Measurements from ENCODE around the gene ADCY10. TPM values are rescaled to one million over a fixed set of nuclear protein-coding genes. Genes with fewer than 3 reads are reported as not detected.

Gene ADCY10
- polyA plus RNA-seq, 2 donors, result 0.04 TPM; not detected in 1

- H3K27ac ChIP-seq (ENCODE audit: low read depth in 2 of 2, low read length in 1 of 2), result no peak overlapping the region
- no peaks in the 10 kb centered on the region for H3K4me1 ChIP-seq (ENCODE audit: control insufficient read depth in 2 of 2, insufficient read depth in 2 of 2, low read length in 1 of 2)
- H3K4me3 ChIP-seq (ENCODE audit: low read depth in 1 of 2, low read length in 2 of 2), result no peak overlapping the region
- 86 to 93% methylated on average over 2 of the region's 2 CpGs for WGBS, 2 donors
- no peaks in the 10 kb centered on the region for H3K36me3 ChIP-seq (ENCODE audit: control insufficient read depth in 2 of 2, insufficient read depth in 2 of 2, low read length in 1 of 2)
- no peaks in the 10 kb centered on the region for H3K27me3 ChIP-seq (ENCODE audit: control insufficient read depth in 1 of 2, insufficient read depth in 2 of 2, low read length in 2 of 2)
- H3K9me3 ChIP-seq (ENCODE audit: control insufficient read depth in 2 of 2, insufficient read depth in 1 of 2, low read depth in 1 of 2, low read length in 1 of 2), result no peaks in the 10 kb centered on the region
These were observed 14.5 kb upstream of the ADCY10 start for GRCh38 chr1:167928457-167928852.

- no peak overlapping the region for H3K4me3 ChIP-seq (ENCODE audit: low read depth in 1 of 2, low read length in 2 of 2)
- no peaks in the 10 kb centered on the region for H3K4me1 ChIP-seq (ENCODE audit: control insufficient read depth in 2 of 2, insufficient read depth in 2 of 2, low read length in 1 of 2)
- H3K27me3 ChIP-seq (ENCODE audit: control insufficient read depth in 1 of 2, insufficient read depth in 2 of 2, low read length in 2 of 2), result no peaks in the 10 kb centered on the region
- no peaks in the 10 kb centered on the region for H3K36me3 ChIP-seq (ENCODE audit: control insufficient read depth in 2 of 2, insufficient read depth in 2 of 2, low read length in 1 of 2)
- H3K27ac ChIP-seq (ENCODE audit: low read depth in 2 of 2, low read length in 1 of 2), result no peak overlapping the region
- H3K9me3 ChIP-seq (ENCODE audit: control insufficient read depth in 2 of 2, insufficient read depth in 1 of 2, low read depth in 1 of 2, low read length in 1 of 2), result no peaks in the 10 kb centered on the region
- 66 to 81% methylated on average over 4 of the region's 4 CpGs for WGBS, 2 donors
These were observed 13.3 kb upstream of the ADCY10 start for GRCh38 chr1:167927046-167927754.

GRCh38 chr1:167926486-167926997 is 12.6 kb upstream of the ADCY10 start:
- no peak overlapping the region for H3K4me3 ChIP-seq (ENCODE audit: low read depth in 1 of 2, low read length in 2 of 2)
- no peaks in the 10 kb centered on the region for H3K36me3 ChIP-seq (ENCODE audit: control insufficient read depth in 2 of 2, insufficient read depth in 2 of 2, low read length in 1 of 2)
- H3K9me3 ChIP-seq (ENCODE audit: control insufficient read depth in 2 of 2, insufficient read depth in 1 of 2, low read depth in 1 of 2, low read length in 1 of 2), result no peaks in the 10 kb centered on the region
- no peak overlapping the region for H3K27ac ChIP-seq (ENCODE audit: low read depth in 2 of 2, low read length in 1 of 2)
- WGBS, 2 donors, result 82 to 88% methylated on average over 6 of the region's 6 CpGs
- no peaks in the 10 kb centered on the region for H3K27me3 ChIP-seq (ENCODE audit: control insufficient read depth in 1 of 2, insufficient read depth in 2 of 2, low read length in 2 of 2)
- no peaks in the 10 kb centered on the region for H3K4me1 ChIP-seq (ENCODE audit: control insufficient read depth in 2 of 2, insufficient read depth in 2 of 2, low read length in 1 of 2)

- 84 to 96% methylated on average over 2 of the region's 2 CpGs for WGBS, 2 donors
These were observed 10.8 kb upstream of the ADCY10 start for GRCh38 chr1:167924543-167925231.

GRCh38 chr1:167924102-167924501 is 10.2 kb upstream of the ADCY10 start:
- WGBS, 2 donors, result 86 to 95% methylated on average over 2 of the region's 2 CpGs
- H3K4me3 ChIP-seq (ENCODE audit: low read depth in 1 of 2, low read length in 2 of 2), result no peak overlapping the region
- H3K4me1 ChIP-seq (ENCODE audit: control insufficient read depth in 2 of 2, insufficient read depth in 2 of 2, low read length in 1 of 2), result no peaks in the 10 kb centered on the region
- no peaks in the 10 kb centered on the region for H3K27me3 ChIP-seq (ENCODE audit: control insufficient read depth in 1 of 2, insufficient read depth in 2 of 2, low read length in 2 of 2)
- no peaks in the 10 kb centered on the region for H3K9me3 ChIP-seq (ENCODE audit: control insufficient read depth in 2 of 2, insufficient read depth in 1 of 2, low read depth in 1 of 2, low read length in 1 of 2)
- H3K27ac ChIP-seq (ENCODE audit: low read depth in 2 of 2, low read length in 1 of 2), result no peak overlapping the region
- H3K36me3 ChIP-seq (ENCODE audit: control insufficient read depth in 2 of 2, insufficient read depth in 2 of 2, low read length in 1 of 2), result no peaks in the 10 kb centered on the region

More at GRCh38 chr1:167924543-167925231, 10.8 kb upstream of the ADCY10 start:
- H3K4me1 ChIP-seq (ENCODE audit: control insufficient read depth in 2 of 2, insufficient read depth in 2 of 2, low read length in 1 of 2), result no peaks in the 10 kb centered on the region
- no peak overlapping the region for H3K27ac ChIP-seq (ENCODE audit: low read depth in 2 of 2, low read length in 1 of 2)
- H3K9me3 ChIP-seq (ENCODE audit: control insufficient read depth in 2 of 2, insufficient read depth in 1 of 2, low read depth in 1 of 2, low read length in 1 of 2), result no peaks in the 10 kb centered on the region
- H3K36me3 ChIP-seq (ENCODE audit: control insufficient read depth in 2 of 2, insufficient read depth in 2 of 2, low read length in 1 of 2), result no peaks in the 10 kb centered on the region
- no peak overlapping the region for H3K4me3 ChIP-seq (ENCODE audit: low read depth in 1 of 2, low read length in 2 of 2)
- H3K27me3 ChIP-seq (ENCODE audit: control insufficient read depth in 1 of 2, insufficient read depth in 2 of 2, low read length in 2 of 2), result no peaks in the 10 kb centered on the region

GRCh38 chr1:167923324-167924056 is 9.6 kb upstream of the ADCY10 start:
- H3K4me1 ChIP-seq (ENCODE audit: control insufficient read depth in 2 of 2, insufficient read depth in 2 of 2, low read length in 1 of 2), result no peaks in the 10 kb centered on the region
- no peak overlapping the region for H3K27ac ChIP-seq (ENCODE audit: low read depth in 2 of 2, low read length in 1 of 2)
- no peaks in the 10 kb centered on the region for H3K36me3 ChIP-seq (ENCODE audit: control insufficient read depth in 2 of 2, insufficient read depth in 2 of 2, low read length in 1 of 2)
- H3K27me3 ChIP-seq (ENCODE audit: control insufficient read depth in 1 of 2, insufficient read depth in 2 of 2, low read length in 2 of 2), result no peaks in the 10 kb centered on the region
- 86 to 88% methylated on average over 3 of the region's 3 CpGs for WGBS, 2 donors
- no peak overlapping the region for H3K4me3 ChIP-seq (ENCODE audit: low read depth in 1 of 2, low read length in 2 of 2)
- no peaks in the 10 kb centered on the region for H3K9me3 ChIP-seq (ENCODE audit: control insufficient read depth in 2 of 2, insufficient read depth in 1 of 2, low read depth in 1 of 2, low read length in 1 of 2)

- no peaks in the 10 kb centered on the region for H3K27me3 ChIP-seq (ENCODE audit: control insufficient read depth in 1 of 2, insufficient read depth in 2 of 2, low read length in 2 of 2)
- H3K4me1 ChIP-seq (ENCODE audit: control insufficient read depth in 2 of 2, insufficient read depth in 2 of 2, low read length in 1 of 2), result no peaks in the 10 kb centered on the region
- H3K9me3 ChIP-seq (ENCODE audit: control insufficient read depth in 2 of 2, insufficient read depth in 1 of 2, low read depth in 1 of 2, low read length in 1 of 2), result no peaks in the 10 kb centered on the region
- 45 to 48% methylated on average over 1 of the region's 1 CpG for WGBS, 2 donors
- no peak overlapping the region for H3K4me3 ChIP-seq (ENCODE audit: low read depth in 1 of 2, low read length in 2 of 2)
- no peaks in the 10 kb centered on the region for H3K36me3 ChIP-seq (ENCODE audit: control insufficient read depth in 2 of 2, insufficient read depth in 2 of 2, low read length in 1 of 2)
- no peak overlapping the region for H3K27ac ChIP-seq (ENCODE audit: low read depth in 2 of 2, low read length in 1 of 2)
These were observed 8.7 kb upstream of the ADCY10 start for GRCh38 chr1:167922611-167923074.

GRCh38 chr1:167922023-167922422 is 8.1 kb upstream of the ADCY10 start:
- no peaks in the 10 kb centered on the region for H3K9me3 ChIP-seq (ENCODE audit: control insufficient read depth in 2 of 2, insufficient read depth in 1 of 2, low read depth in 1 of 2, low read length in 1 of 2)
- no peak overlapping the region for H3K4me3 ChIP-seq (ENCODE audit: low read depth in 1 of 2, low read length in 2 of 2)
- H3K27me3 ChIP-seq (ENCODE audit: control insufficient read depth in 1 of 2, insufficient read depth in 2 of 2, low read length in 2 of 2), result no peaks in the 10 kb centered on the region
- H3K4me1 ChIP-seq (ENCODE audit: control insufficient read depth in 2 of 2, insufficient read depth in 2 of 2, low read length in 1 of 2), result no peaks in the 10 kb centered on the region
- no peak overlapping the region for H3K27ac ChIP-seq (ENCODE audit: low read depth in 2 of 2, low read length in 1 of 2)
- peaks cover 0 to 4% of the 10 kb centered on the region in 2 donors for H3K36me3 ChIP-seq (ENCODE audit: control insufficient read depth in 2 of 2, insufficient read depth in 2 of 2, low read length in 1 of 2)

GRCh38 chr1:167916766-167917511 is 3.0 kb upstream of the ADCY10 start:
- no peak overlapping the region for H3K27ac ChIP-seq (ENCODE audit: low read depth in 2 of 2, low read length in 1 of 2)
- WGBS, 2 donors, result 76 to 95% methylated on average over 6 of the region's 6 CpGs
- no peaks in the 10 kb centered on the region for H3K4me1 ChIP-seq (ENCODE audit: control insufficient read depth in 2 of 2, insufficient read depth in 2 of 2, low read length in 1 of 2)
- H3K27me3 ChIP-seq (ENCODE audit: control insufficient read depth in 1 of 2, insufficient read depth in 2 of 2, low read length in 2 of 2), result no peaks in the 10 kb centered on the region
- H3K36me3 ChIP-seq (ENCODE audit: control insufficient read depth in 2 of 2, insufficient read depth in 2 of 2, low read length in 1 of 2), result peaks cover 0 to 7% of the 10 kb centered on the region in 2 donors
- H3K9me3 ChIP-seq (ENCODE audit: control insufficient read depth in 2 of 2, insufficient read depth in 1 of 2, low read depth in 1 of 2, low read length in 1 of 2), result no peaks in the 10 kb centered on the region
- H3K4me3 ChIP-seq (ENCODE audit: low read depth in 1 of 2, low read length in 2 of 2), result no peak overlapping the region
